ENCODE data around the gene MPST.
"Not testable (repeated sequence)": the region's sequence is repeated elsewhere in the genome, so short reads cannot be mapped to it uniquely, and the experiment has no call there.

DNA sequence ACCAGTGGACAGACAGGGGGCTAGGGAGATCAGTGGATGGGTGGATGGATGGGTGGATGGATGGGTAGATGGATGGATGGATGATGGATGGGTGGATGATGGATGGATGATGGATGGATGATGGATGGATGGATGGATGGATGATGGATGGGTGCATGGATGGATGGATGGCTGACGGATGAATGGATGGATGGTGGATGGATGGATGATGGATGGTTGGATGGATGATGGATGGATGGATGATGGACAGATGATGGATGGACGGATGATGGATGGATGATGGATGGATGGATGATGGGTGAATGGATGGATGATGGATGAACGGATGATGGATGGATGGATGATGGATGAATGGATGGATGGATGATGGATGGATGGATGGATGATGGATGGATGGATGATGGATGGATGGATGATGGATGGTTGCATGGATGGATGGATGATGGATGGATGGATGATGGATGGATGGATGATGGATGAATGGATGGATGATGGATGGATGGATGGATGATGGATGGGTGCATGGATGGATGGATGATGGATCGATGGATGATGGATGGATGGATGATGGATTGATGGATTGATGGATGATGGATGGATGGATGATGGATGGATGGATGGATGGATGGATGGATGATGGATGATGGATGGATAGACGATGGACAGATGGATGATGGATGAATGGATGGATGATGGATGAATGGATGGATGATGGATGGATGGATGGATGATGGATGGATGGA is 52.5 kb downstream of the MPST start:
- not testable (repeated sequence) for TF ChIP-seq EZH2phosphoT487 (IDR thresholded peaks at IDR 0.05; ENCODE audit: borderline replicate concordance)
- TF ChIP-seq, protein P1, sequence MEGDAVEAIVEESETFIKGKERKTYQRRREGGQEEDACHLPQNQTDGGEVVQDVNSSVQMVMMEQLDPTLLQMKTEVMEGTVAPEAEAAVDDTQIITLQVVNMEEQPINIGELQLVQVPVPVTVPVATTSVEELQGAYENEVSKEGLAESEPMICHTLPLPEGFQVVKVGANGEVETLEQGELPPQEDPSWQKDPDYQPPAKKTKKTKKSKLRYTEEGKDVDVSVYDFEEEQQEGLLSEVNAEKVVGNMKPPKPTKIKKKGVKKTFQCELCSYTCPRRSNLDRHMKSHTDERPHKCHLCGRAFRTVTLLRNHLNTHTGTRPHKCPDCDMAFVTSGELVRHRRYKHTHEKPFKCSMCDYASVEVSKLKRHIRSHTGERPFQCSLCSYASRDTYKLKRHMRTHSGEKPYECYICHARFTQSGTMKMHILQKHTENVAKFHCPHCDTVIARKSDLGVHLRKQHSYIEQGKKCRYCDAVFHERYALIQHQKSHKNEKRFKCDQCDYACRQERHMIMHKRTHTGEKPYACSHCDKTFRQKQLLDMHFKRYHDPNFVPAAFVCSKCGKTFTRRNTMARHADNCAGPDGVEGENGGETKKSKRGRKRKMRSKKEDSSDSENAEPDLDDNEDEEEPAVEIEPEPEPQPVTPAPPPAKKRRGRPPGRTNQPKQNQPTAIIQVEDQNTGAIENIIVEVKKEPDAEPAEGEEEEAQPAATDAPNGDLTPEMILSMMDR (conservative IDR thresholded peaks at IDR 0.05; ENCODE audit: low read length), result not testable (repeated sequence)

All from Loucy (cell line).